WTC11 (cell line): ENCODE results near the gene CYYR1. TPM values are rescaled to one million over a fixed set of nuclear protein-coding genes. Genes with fewer than 3 reads are reported as not detected.

Experiments
- ATAC-seq: fragments of 200-7000 bp; cut with Tn5 transposase; 2 replicates; pipeline ENCODE4 v1.10.0; 2021; ENCODE audit warnings: mild to moderate bottlenecking, moderate library complexity
- CTCF ChIA-PET: fragments of 300-600 bp; sonication (Branson Sonifier 250); formaldehyde crosslinking; loops from one replicate; lab custom pipeline; 2021; ENCODE audit warnings: antibody characterized with exemption; lab: Charles Lee
- POLR2A ChIA-PET: fragments of 350-600 bp; sonication (Branson Sonifier 250); formaldehyde crosslinking; loops from one replicate; lab custom pipeline; 2021; ENCODE audit warnings: antibody characterized with exemption; lab: Charles Lee
- DNase-seq: peaks from one replicate; pipeline ENCODE4 v3.0.0; 2021; ENCODE audit warnings: low spot score
- H3K27ac Mint-ChIP-seq: 2 replicates; pipeline ENCODE4 v1.8.0; 2021; ENCODE audit warnings: mixed read lengths
- H3K27me3 Mint-ChIP-seq: 2 replicates; pipeline ENCODE4 v1.8.0; 2021; ENCODE audit warnings: low read depth, mild to moderate bottlenecking, moderate library complexity, mixed read lengths
- H3K36me3 Mint-ChIP-seq: 2 replicates; pipeline ENCODE4 v1.8.0; 2021; ENCODE audit warnings: mixed read lengths
- H3K4me1 Mint-ChIP-seq: 2 replicates; pipeline ENCODE4 v1.8.0; 2022; ENCODE audit warnings: mixed read lengths
- H3K4me3 Mint-ChIP-seq: 2 replicates; pipeline ENCODE4 v1.8.0; 2021; ENCODE audit warnings: mild to moderate bottlenecking, moderate library complexity, mixed read lengths
- H3K9me3 Mint-ChIP-seq: 2 replicates; pipeline ENCODE4 v1.8.0; 2021; ENCODE audit warnings: mixed read lengths
- CREM ChIP-seq: sonication (generic); formaldehyde crosslinking; IDR thresholded peaks from 2 replicates; pipeline ENCODE4 v1.8.1; 2022; ENCODE audit warnings: mild to moderate bottlenecking, missing genetic modification reagents, moderate library complexity
- FOXJ3 ChIP-seq: sonication (generic); formaldehyde crosslinking; IDR thresholded peaks from 2 replicates; pipeline ENCODE4 v1.9.0; 2021; ENCODE audit warnings: missing genetic modification reagents, mild to moderate bottlenecking, borderline replicate concordance
- GABPB1 ChIP-seq: sonication (generic); formaldehyde crosslinking; IDR thresholded peaks from 2 replicates; pipeline ENCODE4 v1.8.1; 2023; ENCODE audit warnings: mild to moderate bottlenecking, missing genetic modification reagents
- JUN ChIP-seq: sonication (generic); formaldehyde crosslinking; IDR thresholded peaks from 2 replicates; pipeline ENCODE4 v1.8.0; 2023; ENCODE audit warnings: mild to moderate bottlenecking, missing genetic modification reagents
- MYBL2 ChIP-seq: sonication (generic); formaldehyde crosslinking; IDR thresholded peaks from 2 replicates; pipeline ENCODE4 v1.8.1; 2023; ENCODE audit warnings: mild to moderate bottlenecking, moderate library complexity, missing genetic modification reagents
- RELA ChIP-seq: sonication (generic); formaldehyde crosslinking; IDR thresholded peaks from 2 replicates; pipeline ENCODE4 v1.8.1; 2022; ENCODE audit warnings: missing genetic modification reagents, mild to moderate bottlenecking, borderline replicate concordance
- SP1 ChIP-seq: sonication (generic); formaldehyde crosslinking; conservative IDR thresholded peaks from 2 replicates; pipeline ENCODE4 v1.8.1; 2022; ENCODE audit warnings: missing genetic modification reagents
- TCF7 ChIP-seq: sonication (generic); formaldehyde crosslinking; IDR thresholded peaks from 2 replicates; pipeline ENCODE4 v1.8.0; 2022; ENCODE audit warnings: mild to moderate bottlenecking, low read depth, missing genetic modification reagents, moderate library complexity
- TEAD1 ChIP-seq: sonication (generic); formaldehyde crosslinking; IDR thresholded peaks from 2 replicates; pipeline ENCODE4 v1.8.0; 2022; ENCODE audit warnings: mild to moderate bottlenecking, missing genetic modification reagents
- ZNF232 ChIP-seq: sonication (generic); formaldehyde crosslinking; IDR thresholded peaks from 2 replicates; pipeline ENCODE4 v1.8.0; 2022; ENCODE audit warnings: mild to moderate bottlenecking, missing genetic modification reagents
- total RNA-seq: library from RNA; stranded (reverse); gene quantifications from 3 replicates; pipeline ENCODE4 v1.2.3, GENCODE V29; 2021
- TF ChIP-seq, protein P1 (sequence below): sonication (generic); formaldehyde crosslinking; IDR thresholded peaks from 2 replicates; pipeline ENCODE4 v1.8.1; 2023; ENCODE audit warnings: mild to moderate bottlenecking, moderate library complexity, missing genetic modification reagents
- TF ChIP-seq, protein P2 (sequence below): sonication (generic); formaldehyde crosslinking; IDR thresholded peaks from 2 replicates; pipeline ENCODE4 v1.8.1; 2023; ENCODE audit warnings: mild to moderate bottlenecking, missing genetic modification reagents, borderline replicate concordance
- TF ChIP-seq, protein P3 (sequence below): sonication (generic); formaldehyde crosslinking; IDR thresholded peaks from 2 replicates; pipeline ENCODE4 v1.8.1; 2023; ENCODE audit warnings: mild to moderate bottlenecking, missing genetic modification reagents
- TF ChIP-seq, protein P4 (sequence below): sonication (generic); formaldehyde crosslinking; IDR thresholded peaks from 2 replicates; pipeline ENCODE4 v1.8.0; 2022; ENCODE audit warnings: mild to moderate bottlenecking, missing genetic modification reagents
- TF ChIP-seq, protein P5 (sequence below): sonication (generic); formaldehyde crosslinking; IDR thresholded peaks from 2 replicates; pipeline ENCODE4 v1.8.1; 2022; ENCODE audit warnings: mild to moderate bottlenecking, missing genetic modification reagents, moderate library complexity, borderline replicate concordance
- TF ChIP-seq, protein P6 (sequence below): sonication (generic); formaldehyde crosslinking; conservative IDR thresholded peaks from 2 replicates; pipeline ENCODE4 v1.8.1; 2022; ENCODE audit warnings: mild to moderate bottlenecking, missing genetic modification reagents
- TF ChIP-seq, protein P7 (sequence below): fragments of 250-450 bp; sonication (Bioruptor Pico); conservative IDR thresholded peaks from 2 replicates; pipeline ENCODE4 v1.9.0; 2021; ENCODE audit warnings: mild to moderate bottlenecking
- TF ChIP-seq, protein P8 (sequence below): fragments of 250-450 bp; sonication (Bioruptor Pico); IDR thresholded peaks from 2 replicates; pipeline ENCODE4 v1.9.0; 2021; ENCODE audit warnings: mild to moderate bottlenecking
- TF ChIP-seq, protein P9 (sequence below): sonication (generic); formaldehyde crosslinking; IDR thresholded peaks from 2 replicates; pipeline ENCODE4 v1.8.0; 2022; ENCODE audit warnings: mild to moderate bottlenecking, missing genetic modification reagents

CYYR1 gene
- total RNA-seq, 1 experiment from 2014 or later, result 29.3 TPM

DNA sequence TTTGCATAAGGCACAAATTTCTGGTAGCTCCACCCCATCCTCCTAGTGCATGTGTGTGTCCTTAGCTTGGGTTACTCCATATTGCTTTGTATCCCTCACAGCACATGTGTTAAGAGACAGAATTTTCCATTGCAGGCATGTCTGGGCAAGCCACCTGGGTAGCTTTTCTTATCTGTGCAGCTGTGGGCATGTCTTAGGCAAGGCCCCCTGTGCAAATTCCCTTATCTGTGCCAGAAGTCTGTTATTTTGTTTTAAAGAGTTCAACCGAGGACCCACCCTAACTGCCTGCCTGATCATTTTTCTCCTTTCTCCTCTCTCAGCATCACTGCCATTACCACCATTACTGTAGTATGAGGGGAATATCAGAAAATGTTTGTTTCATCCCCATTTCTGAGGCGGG lies 131.9 kb downstream of the CYYR1 start:
- POLR2A ChIA-PET, result no interaction called here
- Mint-ChIP-seq H3K27ac (no peak overlapping the region; the same call in 1 of the 2 replicates), H3K36me3 (peaks cover 15% of the 10 kb centered on the region), H3K4me1 (peaks cover 14% of the 10 kb centered on the region), H3K27me3 (no peaks in the 10 kb centered on the region; the same call in 1 of the 2 replicates), H3K4me3 (no peak overlapping the region), H3K9me3 (peaks cover 32% of the 10 kb centered on the region)
- CTCF ChIA-PET, result interaction anchor here (0.7 to 0.8 kb wide), 2 partner anchors 321 to 639 kb away, joined by 3 to 4 read pairs; no protein-coding TSS in a partner anchor
- ATAC-seq (no peak), DNase-seq (no peak)
- TF ChIP-seq, protein P1, sequence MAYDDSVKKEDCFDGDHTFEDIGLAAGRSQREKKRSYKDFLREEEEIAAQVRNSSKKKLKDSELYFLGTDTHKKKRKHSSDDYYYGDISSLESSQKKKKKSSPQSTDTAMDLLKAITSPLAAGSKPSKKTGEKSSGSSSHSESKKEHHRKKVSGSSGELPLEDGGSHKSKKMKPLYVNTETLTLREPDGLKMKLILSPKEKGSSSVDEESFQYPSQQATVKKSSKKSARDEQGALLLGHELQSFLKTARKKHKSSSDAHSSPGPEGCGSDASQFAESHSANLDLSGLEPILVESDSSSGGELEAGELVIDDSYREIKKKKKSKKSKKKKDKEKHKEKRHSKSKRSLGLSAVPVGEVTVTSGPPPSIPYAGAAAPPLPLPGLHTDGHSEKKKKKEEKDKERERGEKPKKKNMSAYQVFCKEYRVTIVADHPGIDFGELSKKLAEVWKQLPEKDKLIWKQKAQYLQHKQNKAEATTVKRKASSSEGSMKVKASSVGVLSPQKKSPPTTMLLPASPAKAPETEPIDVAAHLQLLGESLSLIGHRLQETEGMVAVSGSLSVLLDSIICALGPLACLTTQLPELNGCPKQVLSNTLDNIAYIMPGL (CRISPR knock-in tag), result no peak
- TF ChIP-seq ZNF232 (CRISPR knock-in tag) (no peak), RELA (no peak), TEAD1 (no peak), SP1 (CRISPR knock-in tag) (no peak), TCF7 (CRISPR knock-in tag) (no peak), MYBL2 (CRISPR knock-in tag) (no peak), FOXJ3 (no peak)
- TF ChIP-seq, protein P2, sequence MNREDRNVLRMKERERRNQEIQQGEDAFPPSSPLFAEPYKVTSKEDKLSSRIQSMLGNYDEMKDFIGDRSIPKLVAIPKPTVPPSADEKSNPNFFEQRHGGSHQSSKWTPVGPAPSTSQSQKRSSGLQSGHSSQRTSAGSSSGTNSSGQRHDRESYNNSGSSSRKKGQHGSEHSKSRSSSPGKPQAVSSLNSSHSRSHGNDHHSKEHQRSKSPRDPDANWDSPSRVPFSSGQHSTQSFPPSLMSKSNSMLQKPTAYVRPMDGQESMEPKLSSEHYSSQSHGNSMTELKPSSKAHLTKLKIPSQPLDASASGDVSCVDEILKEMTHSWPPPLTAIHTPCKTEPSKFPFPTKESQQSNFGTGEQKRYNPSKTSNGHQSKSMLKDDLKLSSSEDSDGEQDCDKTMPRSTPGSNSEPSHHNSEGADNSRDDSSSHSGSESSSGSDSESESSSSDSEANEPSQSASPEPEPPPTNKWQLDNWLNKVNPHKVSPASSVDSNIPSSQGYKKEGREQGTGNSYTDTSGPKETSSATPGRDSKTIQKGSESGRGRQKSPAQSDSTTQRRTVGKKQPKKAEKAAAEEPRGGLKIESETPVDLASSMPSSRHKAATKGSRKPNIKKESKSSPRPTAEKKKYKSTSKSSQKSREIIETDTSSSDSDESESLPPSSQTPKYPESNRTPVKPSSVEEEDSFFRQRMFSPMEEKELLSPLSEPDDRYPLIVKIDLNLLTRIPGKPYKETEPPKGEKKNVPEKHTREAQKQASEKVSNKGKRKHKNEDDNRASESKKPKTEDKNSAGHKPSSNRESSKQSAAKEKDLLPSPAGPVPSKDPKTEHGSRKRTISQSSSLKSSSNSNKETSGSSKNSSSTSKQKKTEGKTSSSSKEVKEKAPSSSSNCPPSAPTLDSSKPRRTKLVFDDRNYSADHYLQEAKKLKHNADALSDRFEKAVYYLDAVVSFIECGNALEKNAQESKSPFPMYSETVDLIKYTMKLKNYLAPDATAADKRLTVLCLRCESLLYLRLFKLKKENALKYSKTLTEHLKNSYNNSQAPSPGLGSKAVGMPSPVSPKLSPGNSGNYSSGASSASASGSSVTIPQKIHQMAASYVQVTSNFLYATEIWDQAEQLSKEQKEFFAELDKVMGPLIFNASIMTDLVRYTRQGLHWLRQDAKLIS (CRISPR knock-in tag), result no peak
- TF ChIP-seq, protein P3, sequence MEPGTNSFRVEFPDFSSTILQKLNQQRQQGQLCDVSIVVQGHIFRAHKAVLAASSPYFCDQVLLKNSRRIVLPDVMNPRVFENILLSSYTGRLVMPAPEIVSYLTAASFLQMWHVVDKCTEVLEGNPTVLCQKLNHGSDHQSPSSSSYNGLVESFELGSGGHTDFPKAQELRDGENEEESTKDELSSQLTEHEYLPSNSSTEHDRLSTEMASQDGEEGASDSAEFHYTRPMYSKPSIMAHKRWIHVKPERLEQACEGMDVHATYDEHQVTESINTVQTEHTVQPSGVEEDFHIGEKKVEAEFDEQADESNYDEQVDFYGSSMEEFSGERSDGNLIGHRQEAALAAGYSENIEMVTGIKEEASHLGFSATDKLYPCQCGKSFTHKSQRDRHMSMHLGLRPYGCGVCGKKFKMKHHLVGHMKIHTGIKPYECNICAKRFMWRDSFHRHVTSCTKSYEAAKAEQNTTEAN (CRISPR knock-in tag), result no peak
- TF ChIP-seq, protein P4, sequence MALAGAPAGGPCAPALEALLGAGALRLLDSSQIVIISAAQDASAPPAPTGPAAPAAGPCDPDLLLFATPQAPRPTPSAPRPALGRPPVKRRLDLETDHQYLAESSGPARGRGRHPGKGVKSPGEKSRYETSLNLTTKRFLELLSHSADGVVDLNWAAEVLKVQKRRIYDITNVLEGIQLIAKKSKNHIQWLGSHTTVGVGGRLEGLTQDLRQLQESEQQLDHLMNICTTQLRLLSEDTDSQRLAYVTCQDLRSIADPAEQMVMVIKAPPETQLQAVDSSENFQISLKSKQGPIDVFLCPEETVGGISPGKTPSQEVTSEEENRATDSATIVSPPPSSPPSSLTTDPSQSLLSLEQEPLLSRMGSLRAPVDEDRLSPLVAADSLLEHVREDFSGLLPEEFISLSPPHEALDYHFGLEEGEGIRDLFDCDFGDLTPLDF (CRISPR knock-in tag), result no peak

DNA sequence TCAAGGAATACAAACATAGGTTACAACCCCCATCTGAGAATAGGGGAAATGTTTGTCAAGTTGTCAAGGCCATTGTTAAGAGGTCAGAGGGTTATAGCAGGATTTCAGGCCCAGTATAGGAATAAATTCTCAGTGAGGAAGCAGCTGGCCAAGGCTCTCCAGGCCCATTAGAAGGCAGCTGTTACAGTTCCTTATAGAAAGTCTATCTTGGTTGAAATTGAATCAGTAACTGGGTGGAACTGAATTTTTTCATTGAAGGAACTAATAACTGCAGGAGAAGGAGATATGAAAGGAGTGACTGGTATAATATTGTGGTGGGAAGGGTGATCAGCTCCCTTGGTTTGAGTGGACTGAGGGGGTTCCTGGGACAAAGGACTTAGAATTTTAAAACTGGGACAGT lies 134.1 kb downstream of the CYYR1 start:
- ATAC-seq (no peak), DNase-seq (no peak)
- CTCF ChIA-PET, result no interaction called here
- no peak overlapping the region for H3K27ac Mint-ChIP-seq
- H3K4me1 Mint-ChIP-seq, result peaks cover 14% of the 10 kb centered on the region
- peaks cover 15% of the 10 kb centered on the region for H3K36me3 Mint-ChIP-seq
- POLR2A ChIA-PET, result no interaction called here
- no peak overlapping the region for H3K4me3 Mint-ChIP-seq
- peaks cover 32% of the 10 kb centered on the region for H3K9me3 Mint-ChIP-seq
- no peaks in the 10 kb centered on the region; the same call in 1 of the 2 replicates for H3K27me3 Mint-ChIP-seq
- TF ChIP-seq, protein P5, sequence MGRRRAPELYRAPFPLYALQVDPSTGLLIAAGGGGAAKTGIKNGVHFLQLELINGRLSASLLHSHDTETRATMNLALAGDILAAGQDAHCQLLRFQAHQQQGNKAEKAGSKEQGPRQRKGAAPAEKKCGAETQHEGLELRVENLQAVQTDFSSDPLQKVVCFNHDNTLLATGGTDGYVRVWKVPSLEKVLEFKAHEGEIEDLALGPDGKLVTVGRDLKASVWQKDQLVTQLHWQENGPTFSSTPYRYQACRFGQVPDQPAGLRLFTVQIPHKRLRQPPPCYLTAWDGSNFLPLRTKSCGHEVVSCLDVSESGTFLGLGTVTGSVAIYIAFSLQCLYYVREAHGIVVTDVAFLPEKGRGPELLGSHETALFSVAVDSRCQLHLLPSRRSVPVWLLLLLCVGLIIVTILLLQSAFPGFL (CRISPR knock-in tag), result no peak
- TF ChIP-seq, protein P6, sequence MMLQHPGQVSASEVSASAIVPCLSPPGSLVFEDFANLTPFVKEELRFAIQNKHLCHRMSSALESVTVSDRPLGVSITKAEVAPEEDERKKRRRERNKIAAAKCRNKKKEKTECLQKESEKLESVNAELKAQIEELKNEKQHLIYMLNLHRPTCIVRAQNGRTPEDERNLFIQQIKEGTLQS (CRISPR knock-in tag), result no peak
- TF ChIP-seq CREM (CRISPR knock-in tag) (no peak), JUN (CRISPR knock-in tag) (no peak), GABPB1 (CRISPR knock-in tag) (no peak)
- TF ChIP-seq, protein P4 (CRISPR knock-in tag), result no peak
- TF ChIP-seq, protein P7, sequence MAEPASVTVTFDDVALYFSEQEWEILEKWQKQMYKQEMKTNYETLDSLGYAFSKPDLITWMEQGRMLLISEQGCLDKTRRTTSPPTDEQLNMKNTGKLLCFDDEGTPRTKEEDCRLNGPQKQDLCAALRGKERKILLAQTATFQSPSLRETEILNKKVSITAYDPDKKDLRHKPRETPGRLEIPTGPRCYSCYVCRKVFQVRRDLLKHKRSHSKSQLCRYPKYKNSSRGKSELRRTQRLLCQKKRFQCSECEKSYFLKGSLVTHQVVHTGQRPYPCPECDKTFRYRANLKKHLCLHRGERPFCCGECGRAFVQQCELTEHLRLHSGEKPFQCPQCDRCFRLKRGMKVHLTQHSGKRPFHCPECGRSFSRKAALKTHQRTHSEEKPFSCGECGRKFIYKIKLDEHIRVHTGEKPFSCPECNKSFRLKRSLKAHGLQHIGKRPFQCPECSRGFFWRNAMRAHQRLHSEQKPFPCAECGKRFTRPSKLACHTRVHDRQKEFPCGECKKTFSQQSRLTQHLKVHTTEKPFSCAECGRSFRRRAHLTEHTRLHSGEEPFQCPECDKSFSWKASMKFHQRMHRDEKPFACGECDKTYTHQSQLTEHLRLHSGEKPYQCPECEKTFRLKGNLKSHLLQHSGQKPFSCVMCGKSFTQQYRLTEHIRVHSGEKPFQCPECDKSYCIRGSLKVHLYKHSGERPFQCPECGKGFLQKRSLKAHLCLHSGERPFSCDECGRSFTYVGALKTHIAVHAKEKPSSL (CRISPR knock-in tag), result no peak
- TF ChIP-seq, protein P8, sequence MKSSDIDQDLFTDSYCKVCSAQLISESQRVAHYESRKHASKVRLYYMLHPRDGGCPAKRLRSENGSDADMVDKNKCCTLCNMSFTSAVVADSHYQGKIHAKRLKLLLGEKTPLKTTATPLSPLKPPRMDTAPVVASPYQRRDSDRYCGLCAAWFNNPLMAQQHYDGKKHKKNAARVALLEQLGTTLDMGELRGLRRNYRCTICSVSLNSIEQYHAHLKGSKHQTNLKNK (CRISPR knock-in tag), result no peak
- TF ChIP-seq, protein P9, sequence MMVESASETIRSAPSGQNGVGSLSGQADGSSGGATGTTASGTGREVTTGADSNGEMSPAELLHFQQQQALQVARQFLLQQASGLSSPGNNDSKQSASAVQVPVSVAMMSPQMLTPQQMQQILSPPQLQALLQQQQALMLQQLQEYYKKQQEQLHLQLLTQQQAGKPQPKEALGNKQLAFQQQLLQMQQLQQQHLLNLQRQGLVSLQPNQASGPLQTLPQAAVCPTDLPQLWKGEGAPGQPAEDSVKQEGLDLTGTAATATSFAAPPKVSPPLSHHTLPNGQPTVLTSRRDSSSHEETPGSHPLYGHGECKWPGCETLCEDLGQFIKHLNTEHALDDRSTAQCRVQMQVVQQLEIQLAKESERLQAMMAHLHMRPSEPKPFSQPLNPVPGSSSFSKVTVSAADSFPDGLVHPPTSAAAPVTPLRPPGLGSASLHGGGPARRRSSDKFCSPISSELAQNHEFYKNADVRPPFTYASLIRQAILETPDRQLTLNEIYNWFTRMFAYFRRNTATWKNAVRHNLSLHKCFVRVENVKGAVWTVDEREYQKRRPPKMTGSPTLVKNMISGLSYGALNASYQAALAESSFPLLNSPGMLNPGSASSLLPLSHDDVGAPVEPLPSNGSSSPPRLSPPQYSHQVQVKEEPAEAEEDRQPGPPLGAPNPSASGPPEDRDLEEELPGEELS (CRISPR knock-in tag), result no peak
